Mucosa of stomach (tissue), 1 donor: ENCODE measurements around the gene NEDD8.

Experiments
- H3K27me3 ChIP-seq: one replicate; pipeline ENCODE4 v1.7.0; 2013; ENCODE audit warnings: mild to moderate bottlenecking, low read length; ENCODE audit not compliant: control insufficient read depth, insufficient read depth
- H3K36me3 ChIP-seq: one replicate; pipeline ENCODE4 v1.7.0; 2013; ENCODE audit warnings: low read length; ENCODE audit not compliant: control insufficient read depth, insufficient read depth
- H3K4me1 ChIP-seq: one replicate; pipeline ENCODE4 v1.7.0; 2013; ENCODE audit warnings: mild to moderate bottlenecking, low read length; ENCODE audit not compliant: control insufficient read depth, insufficient read depth
- H3K4me3 ChIP-seq: one replicate; pipeline ENCODE4 v1.7.0; 2013; ENCODE audit warnings: low read length
- H3K9ac ChIP-seq: one replicate; pipeline ENCODE4 v1.7.0; 2013; ENCODE audit warnings: mild to moderate bottlenecking, low read length, moderate library complexity
- H3K9me3 ChIP-seq: one replicate; pipeline ENCODE4 v1.7.0; 2013; ENCODE audit warnings: mild to moderate bottlenecking, low read length, moderate library complexity; ENCODE audit not compliant: control insufficient read depth
- donor health status: Pancreatic carcinoma.

The NEDD8 gene

GRCh38 chr14:24194186-24194872, 37.8 kb downstream of the NEDD8 start:
- peak overlapping the region; percentile 95 for H3K9ac ChIP-seq
- no peaks in the 10 kb centered on the region for H3K9me3 ChIP-seq
- no peaks in the 10 kb centered on the region for H3K27me3 ChIP-seq
- H3K36me3 ChIP-seq: no peaks in the 10 kb centered on the region
- H3K4me1 ChIP-seq: peaks cover 22% of the 10 kb centered on the region
- peak overlapping the region; percentile 58 for H3K4me3 ChIP-seq

DNA sequence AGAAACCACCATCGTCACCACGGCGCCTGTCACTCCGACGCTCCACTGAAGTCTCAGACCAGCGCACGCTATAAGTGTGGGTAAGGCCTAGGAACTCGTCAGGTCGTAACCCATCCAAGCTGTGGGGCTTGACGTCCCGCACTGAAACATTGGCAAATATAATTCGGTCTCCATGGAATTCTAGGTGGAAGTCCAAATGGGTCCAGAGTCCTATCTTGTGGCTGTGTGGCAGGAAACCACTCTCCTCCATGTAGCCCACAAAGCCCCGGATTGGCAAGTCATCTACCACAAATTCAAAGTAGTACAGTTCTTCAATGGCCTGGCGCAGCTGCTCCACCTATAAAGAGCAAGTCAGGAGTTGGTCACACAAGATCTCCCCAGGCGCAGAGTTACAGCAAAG, 39.2 kb downstream of the NEDD8 start:
- Histone ChIP-seq H3K9ac (no peak overlapping the region), H3K4me1 (peaks cover 26% of the 10 kb centered on the region), H3K27me3 (no peaks in the 10 kb centered on the region), H3K9me3 (no peaks in the 10 kb centered on the region), H3K4me3 (no peak overlapping the region), H3K36me3 (no peaks in the 10 kb centered on the region)

GRCh38 chr14:24190416-24190815, 41.8 kb downstream of the NEDD8 start:
- Histone ChIP-seq H3K27me3 (no peaks in the 10 kb centered on the region), H3K4me3 (no peak overlapping the region), H3K36me3 (peaks cover 10% of the 10 kb centered on the region), H3K9ac (no peak overlapping the region), H3K4me1 (peaks cover 14% of the 10 kb centered on the region), H3K9me3 (no peaks in the 10 kb centered on the region)

DNA sequence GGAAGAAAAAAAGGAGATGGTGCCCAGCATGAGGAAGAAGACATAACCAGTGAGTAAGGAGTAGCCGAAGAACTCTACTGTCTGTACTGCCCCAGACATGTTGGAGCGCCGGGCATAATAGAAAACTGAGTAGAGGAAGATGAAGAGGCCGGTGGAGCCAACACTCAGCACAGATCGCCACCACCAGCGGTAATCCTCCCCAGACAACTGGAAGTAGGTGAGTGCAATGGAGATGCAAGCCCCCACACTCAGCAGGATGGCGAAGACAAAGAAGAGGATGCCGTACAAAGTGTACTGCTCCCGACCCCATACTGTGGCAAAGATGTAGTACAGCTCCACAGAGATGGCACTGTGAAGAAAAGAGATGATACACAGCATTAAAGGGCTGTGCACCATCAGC, 42.7 kb downstream of the NEDD8 start:
- Histone ChIP-seq H3K9ac (no peak overlapping the region), H3K27me3 (no peaks in the 10 kb centered on the region), H3K9me3 (no peaks in the 10 kb centered on the region), H3K4me1 (peaks cover 9% of the 10 kb centered on the region), H3K4me3 (no peak overlapping the region), H3K36me3 (peaks cover 10% of the 10 kb centered on the region)

- H3K9ac ChIP-seq: peak overlapping the region; percentile 29
- H3K36me3 ChIP-seq: peaks cover 10% of the 10 kb centered on the region
- no peaks in the 10 kb centered on the region for H3K9me3 ChIP-seq
Measured at GRCh38 chr14:24189059-24189375, 43.1 kb downstream of the NEDD8 start.

DNA sequence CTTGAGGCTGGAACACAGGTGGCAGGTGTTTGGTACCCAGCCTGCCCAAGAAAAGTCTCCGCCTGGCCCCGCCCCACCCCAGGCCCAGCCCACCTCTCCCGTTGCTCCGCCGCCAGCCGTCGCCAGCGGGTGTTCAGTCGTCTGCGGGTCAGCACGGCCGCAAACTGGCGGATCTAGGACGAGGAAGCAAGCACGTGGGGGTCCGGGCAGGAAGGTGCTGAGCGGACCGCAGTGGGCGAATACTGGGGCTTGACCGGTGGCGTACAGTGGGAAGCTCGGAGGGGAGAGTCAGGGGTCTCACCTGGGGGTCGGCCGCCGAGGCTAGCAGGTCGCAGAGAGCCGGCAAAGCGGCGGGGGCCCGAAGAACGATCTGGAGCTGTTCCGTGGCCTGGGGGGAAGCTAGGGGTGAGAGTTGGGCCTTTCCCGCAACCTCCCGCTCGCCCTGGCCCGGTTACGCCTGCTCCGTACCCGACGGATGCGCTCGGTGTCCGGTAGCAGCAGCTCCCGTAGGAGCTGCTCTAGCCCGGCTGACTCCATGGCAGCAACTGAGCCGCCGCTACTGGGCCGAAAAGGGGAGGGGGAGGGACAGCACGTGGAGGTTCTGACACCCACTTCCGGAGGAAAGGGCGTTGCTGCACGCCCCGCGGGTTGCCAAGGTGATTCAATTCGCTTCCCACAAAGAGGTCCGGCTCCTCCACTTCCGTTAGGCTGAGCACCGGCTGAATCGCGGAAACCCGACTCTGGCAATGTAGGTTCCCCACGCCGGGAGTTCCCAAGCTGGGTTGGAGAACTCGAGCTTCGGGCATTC, 43.7 kb downstream of the NEDD8 start, which contains the start of gene IPO4:
TSS of gene IPO4 (minus strand) at position 566 of the 808 bp plus-strand sequence. CDS start at position 537, 29 bp downstream.
- H3K36me3 ChIP-seq: peaks cover 10% of the 10 kb centered on the region
- peak within 1 kb of the TSS; percentile 29 for H3K9ac ChIP-seq

More at GRCh38 chr14:24189059-24189375, 43.1 kb downstream of the NEDD8 start:
- H3K4me3 ChIP-seq: peak overlapping the region; percentile 51
- H3K4me1 ChIP-seq: peaks cover 6% of the 10 kb centered on the region
- no peaks in the 10 kb centered on the region for H3K27me3 ChIP-seq

DNA sequence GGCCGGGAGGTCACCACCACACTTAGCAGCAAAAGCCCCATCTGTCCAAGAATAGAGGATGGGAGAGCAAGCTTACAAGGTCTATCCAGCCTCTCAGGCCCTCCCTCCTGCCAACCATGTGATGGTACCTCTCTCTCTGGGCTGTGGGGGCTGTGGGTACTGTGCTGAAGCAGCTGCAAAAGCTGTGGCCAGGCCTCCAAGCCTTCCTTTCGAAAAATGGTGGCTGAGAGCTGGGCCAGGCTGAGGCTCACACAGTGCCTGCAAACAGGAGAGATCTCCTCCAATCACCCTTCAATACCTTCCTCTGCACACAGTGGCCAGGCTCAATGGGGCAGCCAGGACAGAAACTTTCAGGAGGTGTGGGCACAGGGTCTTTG, 44.6 kb downstream of the NEDD8 start:
- H3K4me3 ChIP-seq: no peak overlapping the region

More for the DNA sequence above, 43.7 kb downstream of the NEDD8 start, which contains the start of gene IPO4:
- Histone ChIP-seq H3K4me1 (peaks cover 6% of the 10 kb centered on the region), H3K27me3 (no peaks in the 10 kb centered on the region), H3K9me3 (no peaks in the 10 kb centered on the region), H3K4me3 (peak within 1 kb of the TSS; percentile 51)

DNA sequence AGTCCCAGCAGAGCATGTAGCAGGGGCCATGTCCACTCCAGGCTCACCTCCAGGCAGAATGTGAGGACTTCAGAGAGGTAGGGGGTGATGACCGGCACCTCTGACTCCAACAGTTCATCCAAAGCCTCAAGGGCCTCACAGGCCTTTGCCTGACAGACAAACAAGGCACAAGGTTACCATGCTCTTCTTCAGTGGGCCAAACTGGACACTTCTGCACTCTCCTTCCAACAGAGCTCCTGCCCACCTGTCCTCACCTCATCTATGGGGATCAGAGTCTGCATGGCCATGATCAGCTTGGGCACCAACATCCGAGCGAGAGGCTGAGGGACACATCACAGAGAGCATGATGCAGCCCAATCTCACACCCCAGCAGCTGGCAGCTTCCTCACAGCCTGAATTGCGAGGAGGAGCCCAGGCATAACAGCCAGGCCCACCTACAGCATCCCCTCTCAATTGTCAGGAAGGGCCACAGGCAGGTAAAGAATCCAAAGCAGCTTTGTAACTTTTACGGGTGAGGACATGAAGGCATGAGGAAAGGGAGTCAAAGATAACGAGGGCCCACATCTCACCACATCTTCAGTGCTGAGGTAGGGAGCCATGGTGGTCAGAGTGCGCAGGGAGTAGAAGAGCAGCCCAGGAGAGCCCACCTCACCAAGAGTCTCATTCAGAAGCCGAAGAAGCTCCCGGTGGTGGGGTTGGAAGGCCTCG, 45.2 kb downstream of the NEDD8 start:
- Histone ChIP-seq H3K9ac (no peak overlapping the region), H3K4me1 (peaks cover 6% of the 10 kb centered on the region), H3K36me3 (peaks cover 10% of the 10 kb centered on the region), H3K27me3 (no peaks in the 10 kb centered on the region), H3K4me3 (no peak overlapping the region), H3K9me3 (no peaks in the 10 kb centered on the region)

More for the DNA sequence above, 44.6 kb downstream of the NEDD8 start:
- peaks cover 10% of the 10 kb centered on the region for H3K36me3 ChIP-seq
- H3K27me3 ChIP-seq: no peaks in the 10 kb centered on the region
- peak overlapping the region; percentile 29 for H3K9ac ChIP-seq
- H3K9me3 ChIP-seq: no peaks in the 10 kb centered on the region
- peaks cover 6% of the 10 kb centered on the region for H3K4me1 ChIP-seq

- Histone ChIP-seq H3K27me3 (no peaks in the 10 kb centered on the region), H3K36me3 (peaks cover 10% of the 10 kb centered on the region), H3K4me1 (peaks cover 6% of the 10 kb centered on the region), H3K9me3 (no peaks in the 10 kb centered on the region), H3K4me3 (no peak overlapping the region), H3K9ac (no peak overlapping the region)
Measured at GRCh38 chr14:24185741-24186140, 46.4 kb downstream of the NEDD8 start.

- H3K36me3 ChIP-seq: peaks cover 10% of the 10 kb centered on the region
- H3K4me3 ChIP-seq: no peak overlapping the region
- no peaks in the 10 kb centered on the region for H3K27me3 ChIP-seq
Measured at GRCh38 chr14:24185026-24185425, 47.1 kb downstream of the NEDD8 start.

DNA sequence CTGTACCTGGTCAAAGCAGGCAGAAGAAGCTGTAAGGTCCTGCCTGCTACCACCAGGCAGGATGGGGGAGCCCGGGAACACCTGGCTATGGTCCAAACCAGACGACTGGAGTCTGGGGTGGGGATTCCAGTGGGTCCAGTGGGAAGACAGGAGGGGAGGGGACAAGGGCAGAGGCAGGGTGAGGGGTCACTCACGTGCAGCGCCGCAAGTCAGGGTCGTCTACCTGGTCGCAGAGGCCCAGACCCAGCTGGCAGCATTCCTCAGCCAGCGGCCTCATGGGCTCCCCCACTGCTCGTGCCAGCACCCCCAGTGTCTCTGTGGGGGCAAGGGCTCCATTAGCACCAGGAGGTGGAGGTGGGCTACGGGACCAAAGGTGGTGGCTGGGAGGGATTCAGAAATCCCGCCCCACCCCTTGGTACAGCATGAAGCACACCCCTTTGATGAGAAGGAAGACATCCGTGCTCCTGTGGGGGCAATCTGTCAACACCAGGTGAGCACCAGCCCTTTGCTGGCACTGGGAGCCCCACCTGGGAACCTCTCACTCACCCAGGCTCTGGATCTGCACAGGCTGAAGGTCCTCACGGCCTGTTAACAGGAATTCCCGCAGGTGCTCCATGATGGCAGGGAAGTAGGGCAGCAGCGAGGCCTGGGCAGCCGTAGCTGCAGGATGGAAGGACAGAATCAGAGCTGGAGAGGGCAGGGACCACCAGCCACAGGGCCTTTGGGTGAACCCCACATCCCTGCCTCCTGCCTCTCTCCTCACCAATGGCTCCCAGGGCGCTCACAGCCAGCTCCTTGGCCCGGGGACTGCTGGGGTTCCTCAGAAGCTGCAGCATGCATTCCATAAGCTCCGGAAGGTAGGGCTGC, 47.8 kb downstream of the NEDD8 start:
- H3K4me3 ChIP-seq: no peak overlapping the region
- H3K36me3 ChIP-seq: peaks cover 10% of the 10 kb centered on the region
- peaks cover 6% of the 10 kb centered on the region for H3K4me1 ChIP-seq
- H3K9ac ChIP-seq: no peak overlapping the region
- no peaks in the 10 kb centered on the region for H3K9me3 ChIP-seq
- no peaks in the 10 kb centered on the region for H3K27me3 ChIP-seq

More at GRCh38 chr14:24185026-24185425, 47.1 kb downstream of the NEDD8 start:
- Histone ChIP-seq H3K4me1 (peaks cover 6% of the 10 kb centered on the region), H3K9me3 (no peaks in the 10 kb centered on the region), H3K9ac (no peak overlapping the region)
